Measurements from ENCODE around the gene TPM3.

GRCh38 chr1:154190550-154190949, 1.4 kb downstream of the TPM3 start:
- no peak for TF ChIP-seq PATZ1 (CRISPR knock-in tag; IDR thresholded peaks at IDR 0.05; ENCODE audit: borderline replicate concordance)
- TF ChIP-seq CREB5 (CRISPR knock-in tag; IDR thresholded peaks at IDR 0.05; ENCODE audit: low read depth), result no peak
- no peak for TF ChIP-seq GLIS3 (CRISPR knock-in tag; IDR thresholded peaks at IDR 0.05)
- no peak for TF ChIP-seq ZNF70 (CRISPR knock-in tag; IDR thresholded peaks at IDR 0.05)
- TF ChIP-seq RARB (CRISPR knock-in tag; IDR thresholded peaks at IDR 0.05), result no peak
- TF ChIP-seq ZFP30 (CRISPR knock-in tag; IDR thresholded peaks at IDR 0.05), result no peak
- TF ChIP-seq ZFP3 (CRISPR knock-in tag; IDR thresholded peaks at IDR 0.05), result no peak
- TF ChIP-seq ZC3H10 (CRISPR knock-in tag; IDR thresholded peaks at IDR 0.05), result no peak
- no peak for TF ChIP-seq ISL1 (CRISPR knock-in tag; IDR thresholded peaks at IDR 0.05)
- TF ChIP-seq, protein P1, sequence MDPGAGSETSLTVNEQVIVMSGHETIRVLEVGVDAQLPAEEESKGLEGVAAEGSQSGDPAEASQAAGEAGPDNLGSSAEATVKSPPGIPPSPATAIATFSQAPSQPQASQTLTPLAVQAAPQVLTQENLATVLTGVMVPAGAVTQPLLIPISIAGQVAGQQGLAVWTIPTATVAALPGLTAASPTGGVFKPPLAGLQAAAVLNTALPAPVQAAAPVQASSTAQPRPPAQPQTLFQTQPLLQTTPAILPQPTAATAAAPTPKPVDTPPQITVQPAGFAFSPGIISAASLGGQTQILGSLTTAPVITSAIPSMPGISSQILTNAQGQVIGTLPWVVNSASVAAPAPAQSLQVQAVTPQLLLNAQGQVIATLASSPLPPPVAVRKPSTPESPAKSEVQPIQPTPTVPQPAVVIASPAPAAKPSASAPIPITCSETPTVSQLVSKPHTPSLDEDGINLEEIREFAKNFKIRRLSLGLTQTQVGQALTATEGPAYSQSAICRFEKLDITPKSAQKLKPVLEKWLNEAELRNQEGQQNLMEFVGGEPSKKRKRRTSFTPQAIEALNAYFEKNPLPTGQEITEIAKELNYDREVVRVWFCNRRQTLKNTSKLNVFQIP (CRISPR knock-in tag; IDR thresholded peaks at IDR 0.05; ENCODE audit: borderline replicate concordance, low read depth), result no peak
- TF ChIP-seq BACH2 (CRISPR knock-in tag; IDR thresholded peaks at IDR 0.05; ENCODE audit: borderline replicate concordance), result no peak

All from SK-N-SH treated with all-trans-retinoic acid at 6 μM for 48 hours (cell line).